ENCODE measurements around the gene ACOX2. TPM values are rescaled to one million over a fixed set of nuclear protein-coding genes. Genes with fewer than 3 reads are reported as not detected.

ACOX2 gene
- total RNA-seq, 1 experiment from 2014 or later = 14.4 TPM

DNA sequence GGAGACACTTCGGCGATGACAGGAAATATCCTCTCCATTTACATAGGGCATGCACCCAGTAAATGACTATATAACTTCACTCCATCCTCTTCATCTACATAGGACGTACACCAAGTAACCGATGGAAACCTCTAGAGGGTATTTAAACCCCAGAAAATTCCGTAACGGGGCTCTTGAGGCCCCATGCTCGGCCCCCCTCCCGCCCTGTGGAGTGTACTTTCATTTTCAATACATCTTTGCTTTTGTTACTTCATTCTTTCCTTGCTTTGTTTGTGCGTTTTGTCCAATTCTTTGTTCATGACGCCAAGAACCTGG lies 47.7 kb upstream of the ACOX2 start:
- Mint-ChIP-seq H3K27me3 (ENCODE audit: insufficient read depth, unreplicated experiment) (peaks cover 14% of the 10 kb centered on the region), H3K27ac (ENCODE audit: low read depth, unreplicated experiment) (no peak overlapping the region), H3K4me1 (ENCODE audit: insufficient read depth, unreplicated experiment) (peaks cover 11% of the 10 kb centered on the region), H3K4me3 (ENCODE audit: unreplicated experiment) (peak overlapping the region; percentile 85), H3K36me3 (ENCODE audit: insufficient read depth, unreplicated experiment) (no peaks in the 10 kb centered on the region), H3K9me3 (ENCODE audit: unreplicated experiment) (no peaks in the 10 kb centered on the region)
- intact Hi-C loops (cut with micrococcal nuclease) = no loop called here
- CTCF ChIA-PET = interaction anchor here (0.6 to 1.8 kb wide), 9 partner anchors 10 to 598 kb away, joined by 3 to 15 read pairs (median 3); no protein-coding TSS in a partner anchor
- TF ChIP-seq, protein P1, sequence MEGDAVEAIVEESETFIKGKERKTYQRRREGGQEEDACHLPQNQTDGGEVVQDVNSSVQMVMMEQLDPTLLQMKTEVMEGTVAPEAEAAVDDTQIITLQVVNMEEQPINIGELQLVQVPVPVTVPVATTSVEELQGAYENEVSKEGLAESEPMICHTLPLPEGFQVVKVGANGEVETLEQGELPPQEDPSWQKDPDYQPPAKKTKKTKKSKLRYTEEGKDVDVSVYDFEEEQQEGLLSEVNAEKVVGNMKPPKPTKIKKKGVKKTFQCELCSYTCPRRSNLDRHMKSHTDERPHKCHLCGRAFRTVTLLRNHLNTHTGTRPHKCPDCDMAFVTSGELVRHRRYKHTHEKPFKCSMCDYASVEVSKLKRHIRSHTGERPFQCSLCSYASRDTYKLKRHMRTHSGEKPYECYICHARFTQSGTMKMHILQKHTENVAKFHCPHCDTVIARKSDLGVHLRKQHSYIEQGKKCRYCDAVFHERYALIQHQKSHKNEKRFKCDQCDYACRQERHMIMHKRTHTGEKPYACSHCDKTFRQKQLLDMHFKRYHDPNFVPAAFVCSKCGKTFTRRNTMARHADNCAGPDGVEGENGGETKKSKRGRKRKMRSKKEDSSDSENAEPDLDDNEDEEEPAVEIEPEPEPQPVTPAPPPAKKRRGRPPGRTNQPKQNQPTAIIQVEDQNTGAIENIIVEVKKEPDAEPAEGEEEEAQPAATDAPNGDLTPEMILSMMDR (IDR thresholded peaks at IDR 0.05; ENCODE audit: unreplicated experiment) = no peak
- no TSS peak for BruUV-seq (replicated peaks)
- no peak for DNase-seq (ENCODE audit: unreplicated experiment)
- POLR2A ChIA-PET = no interaction called here

DNA sequence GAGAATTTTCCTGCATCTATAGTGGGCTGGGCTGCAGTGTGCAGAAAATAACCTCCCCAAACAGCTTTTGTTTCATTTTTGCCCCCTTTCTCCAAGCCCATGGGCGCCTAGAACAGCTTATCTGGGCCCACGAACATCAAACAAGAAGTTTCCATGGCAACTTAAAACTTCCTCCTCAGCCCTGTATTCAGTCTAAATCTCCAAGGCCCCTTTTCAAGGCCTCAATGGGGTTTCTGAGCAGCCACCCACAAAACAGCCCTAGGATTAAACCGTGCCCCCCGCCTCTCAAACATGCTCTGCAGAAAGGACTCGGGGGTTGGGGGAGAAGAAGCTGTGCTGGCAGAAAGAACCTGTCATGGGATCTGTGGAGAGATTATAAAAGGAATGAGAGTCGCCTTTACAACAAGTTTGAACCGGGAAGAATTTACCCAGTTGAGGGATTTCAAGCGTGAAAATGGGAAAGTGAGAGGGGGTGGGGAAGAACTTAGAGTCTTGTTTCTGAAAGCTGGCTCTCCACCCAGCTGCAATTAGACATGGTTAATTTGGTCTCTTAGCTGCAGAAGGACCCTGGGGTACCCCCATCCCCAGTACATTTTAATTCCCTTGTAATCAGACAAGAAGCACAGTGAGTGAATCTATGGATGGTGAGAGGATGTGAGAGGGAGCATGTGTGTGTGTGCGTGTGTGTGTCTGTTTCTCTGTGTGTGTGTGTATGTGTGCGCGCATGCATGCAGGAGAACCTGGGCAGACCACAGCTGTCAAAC lies 44.5 kb upstream of the ACOX2 start:
- BruUV-seq (replicated peaks) = no TSS peak

DNA sequence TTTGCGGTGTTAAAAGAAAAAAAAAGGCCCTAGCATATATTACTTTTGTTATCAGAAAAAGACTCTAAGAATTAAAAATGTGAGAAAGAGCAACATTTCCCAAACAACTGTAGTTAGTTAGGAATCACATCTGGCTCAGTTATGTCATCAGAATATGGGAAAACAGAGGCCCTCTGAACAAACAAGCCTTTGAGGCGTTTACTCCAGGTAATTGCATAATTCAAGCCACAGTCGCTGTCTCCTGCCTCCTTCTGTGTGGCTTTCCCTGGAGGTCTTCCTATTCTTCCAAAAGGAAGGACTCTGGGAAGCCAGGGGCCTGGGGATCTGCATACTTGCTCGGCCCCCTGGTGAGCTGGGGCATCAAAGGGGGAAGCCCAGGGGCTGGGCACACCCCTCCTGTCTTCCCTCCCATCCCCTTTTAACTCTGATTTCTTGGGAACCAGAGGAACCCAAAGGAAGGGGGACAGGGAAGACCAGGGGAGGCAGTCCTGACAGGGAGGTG lies 43.9 kb upstream of the ACOX2 start:
- CTCF ChIA-PET = interaction anchor here (3.9 kb wide), 1 partner anchor 12 kb away, joined by 33 read pairs; no protein-coding TSS in a partner anchor
- H3K27ac Mint-ChIP-seq (ENCODE audit: low read depth, unreplicated experiment) = no peak overlapping the region
- POLR2A ChIA-PET = no interaction called here
- H3K27me3 Mint-ChIP-seq (ENCODE audit: insufficient read depth, unreplicated experiment) = peaks cover 4% of the 10 kb centered on the region
- no peak for DNase-seq (ENCODE audit: unreplicated experiment)
- TF ChIP-seq, protein P1 (IDR thresholded peaks at IDR 0.05; ENCODE audit: unreplicated experiment) = no peak
- H3K36me3 Mint-ChIP-seq (ENCODE audit: insufficient read depth, unreplicated experiment) = no peaks in the 10 kb centered on the region
- peaks cover 11% of the 10 kb centered on the region for H3K4me1 Mint-ChIP-seq (ENCODE audit: insufficient read depth, unreplicated experiment)
- H3K4me3 Mint-ChIP-seq (ENCODE audit: unreplicated experiment) = no peak overlapping the region
- no peaks in the 10 kb centered on the region for H3K9me3 Mint-ChIP-seq (ENCODE audit: unreplicated experiment)
- BruUV-seq (replicated peaks) = no TSS peak
- intact Hi-C loops (cut with micrococcal nuclease) = no loop called here

More for the DNA sequence above, 44.5 kb upstream of the ACOX2 start:
- intact Hi-C loops (cut with micrococcal nuclease) = no loop called here
- Mint-ChIP-seq H3K36me3 (ENCODE audit: insufficient read depth, unreplicated experiment) (no peaks in the 10 kb centered on the region), H3K4me3 (ENCODE audit: unreplicated experiment) (no peak overlapping the region), H3K9me3 (ENCODE audit: unreplicated experiment) (no peaks in the 10 kb centered on the region), H3K4me1 (ENCODE audit: insufficient read depth, unreplicated experiment) (peaks cover 11% of the 10 kb centered on the region), H3K27me3 (ENCODE audit: insufficient read depth, unreplicated experiment) (peaks cover 10% of the 10 kb centered on the region), H3K27ac (ENCODE audit: low read depth, unreplicated experiment) (no peak overlapping the region)
- ChIA-PET CTCF (interaction anchor here (0.5 to 3.9 kb wide), 4 partner anchors 13 to 282 kb away, joined by 3 to 33 read pairs (median 6); no protein-coding TSS in a partner anchor), POLR2A (no interaction called here)
- DNase-seq (ENCODE audit: unreplicated experiment) = no peak
- TF ChIP-seq, protein P1 (IDR thresholded peaks at IDR 0.05; ENCODE audit: unreplicated experiment) = no peak

DNA sequence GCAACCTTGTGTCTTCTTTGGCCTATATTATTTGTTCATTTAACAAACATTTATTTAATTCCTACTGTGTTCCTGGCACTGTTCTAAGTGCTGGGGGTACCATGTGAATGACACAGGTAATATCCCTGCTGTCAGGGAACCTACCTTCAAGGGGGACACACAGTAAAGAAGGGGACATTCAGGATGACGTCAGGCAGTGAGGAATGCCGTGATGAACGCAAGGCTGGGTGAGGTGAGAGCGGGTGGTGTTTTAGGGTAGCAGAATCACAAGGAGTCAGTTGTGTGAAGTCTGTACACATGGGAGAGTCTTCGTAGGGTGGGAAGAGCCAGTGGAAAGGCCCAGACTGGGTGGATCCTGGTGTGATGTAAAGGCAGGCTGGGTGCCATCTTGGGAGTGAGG lies 41.9 kb upstream of the ACOX2 start:
- no peak for DNase-seq (ENCODE audit: unreplicated experiment)
- Mint-ChIP-seq H3K27ac (ENCODE audit: low read depth, unreplicated experiment) (no peak overlapping the region), H3K36me3 (ENCODE audit: insufficient read depth, unreplicated experiment) (no peaks in the 10 kb centered on the region), H3K4me3 (ENCODE audit: unreplicated experiment) (no peak overlapping the region), H3K27me3 (ENCODE audit: insufficient read depth, unreplicated experiment) (no peaks in the 10 kb centered on the region), H3K9me3 (ENCODE audit: unreplicated experiment) (no peaks in the 10 kb centered on the region), H3K4me1 (ENCODE audit: insufficient read depth, unreplicated experiment) (no peaks in the 10 kb centered on the region)
- TF ChIP-seq, protein P1 (IDR thresholded peaks at IDR 0.05; ENCODE audit: unreplicated experiment) = no peak
- ChIA-PET CTCF (interaction anchor here (1.3 to 16.1 kb wide), 2 partner anchors 12 to 49 kb away, joined by 3 to 358 read pairs; no protein-coding TSS in a partner anchor), POLR2A (no interaction called here)
- intact Hi-C loops (cut with micrococcal nuclease) = no loop called here
- BruUV-seq (replicated peaks) = no TSS peak

All from MCF 10A (cell line).